GM18519 (cell line): Measurements from ENCODE around the gene CLIP4.
"Not testable (repeated sequence)": the region's sequence is repeated elsewhere in the genome, so short reads cannot be mapped to it uniquely, and the experiment has no call there.

Experiments
- ATAC-seq: cut with Tn5 transposase; IDR thresholded peaks from one replicate; pipeline ENCODE4 v1.9.1; 2021; ENCODE audit warnings: mild to moderate bottlenecking, moderate library complexity; ENCODE audit not compliant: unreplicated experiment, low FRiP score

The CLIP4 gene, protein sequence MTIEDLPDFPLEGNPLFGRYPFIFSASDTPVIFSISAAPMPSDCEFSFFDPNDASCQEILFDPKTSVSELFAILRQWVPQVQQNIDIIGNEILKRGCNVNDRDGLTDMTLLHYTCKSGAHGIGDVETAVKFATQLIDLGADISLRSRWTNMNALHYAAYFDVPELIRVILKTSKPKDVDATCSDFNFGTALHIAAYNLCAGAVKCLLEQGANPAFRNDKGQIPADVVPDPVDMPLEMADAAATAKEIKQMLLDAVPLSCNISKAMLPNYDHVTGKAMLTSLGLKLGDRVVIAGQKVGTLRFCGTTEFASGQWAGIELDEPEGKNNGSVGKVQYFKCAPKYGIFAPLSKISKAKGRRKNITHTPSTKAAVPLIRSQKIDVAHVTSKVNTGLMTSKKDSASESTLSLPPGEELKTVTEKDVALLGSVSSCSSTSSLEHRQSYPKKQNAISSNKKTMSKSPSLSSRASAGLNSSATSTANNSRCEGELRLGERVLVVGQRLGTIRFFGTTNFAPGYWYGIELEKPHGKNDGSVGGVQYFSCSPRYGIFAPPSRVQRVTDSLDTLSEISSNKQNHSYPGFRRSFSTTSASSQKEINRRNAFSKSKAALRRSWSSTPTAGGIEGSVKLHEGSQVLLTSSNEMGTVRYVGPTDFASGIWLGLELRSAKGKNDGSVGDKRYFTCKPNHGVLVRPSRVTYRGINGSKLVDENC

DNA sequence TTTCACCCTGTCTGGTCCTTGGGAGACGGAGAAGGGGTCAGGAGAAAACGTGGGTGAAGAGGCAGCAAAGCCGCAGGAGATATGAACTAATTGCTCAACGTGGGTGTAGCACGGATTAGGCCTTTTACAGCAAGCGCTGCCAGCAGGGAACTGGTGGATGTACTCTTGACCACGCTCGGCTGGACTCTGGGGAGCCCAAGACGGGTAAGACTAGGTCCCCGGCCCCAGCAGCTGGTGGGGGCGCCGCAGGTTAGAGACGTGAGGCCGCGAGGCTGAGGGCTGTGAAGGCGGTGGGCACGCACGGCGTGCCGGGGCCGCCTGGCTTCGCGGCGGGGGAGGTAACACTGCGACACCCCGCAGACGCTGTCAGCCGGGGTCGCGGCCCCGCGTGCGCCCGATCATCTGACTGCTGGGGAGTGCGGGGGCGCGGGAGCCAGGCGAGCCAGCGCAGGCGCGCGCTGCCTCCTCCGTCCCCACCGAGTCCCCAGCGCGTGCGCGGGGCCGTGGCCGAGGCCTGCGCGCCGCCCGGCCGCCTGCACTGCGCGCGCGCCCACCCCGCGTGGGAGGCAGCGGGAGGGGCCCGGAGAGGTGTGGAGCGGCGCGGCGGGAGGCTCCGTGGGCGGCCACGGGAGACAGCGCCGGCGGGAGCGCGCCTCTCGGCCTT, at the start of gene CLIP4:
Gene CLIP4 (plus strand): TSS at position 470 of the 664 bp plus-strand sequence. CDS start 5,974 bp downstream, outside the sequence.
- ATAC-seq, result peak; percentile 33

DNA sequence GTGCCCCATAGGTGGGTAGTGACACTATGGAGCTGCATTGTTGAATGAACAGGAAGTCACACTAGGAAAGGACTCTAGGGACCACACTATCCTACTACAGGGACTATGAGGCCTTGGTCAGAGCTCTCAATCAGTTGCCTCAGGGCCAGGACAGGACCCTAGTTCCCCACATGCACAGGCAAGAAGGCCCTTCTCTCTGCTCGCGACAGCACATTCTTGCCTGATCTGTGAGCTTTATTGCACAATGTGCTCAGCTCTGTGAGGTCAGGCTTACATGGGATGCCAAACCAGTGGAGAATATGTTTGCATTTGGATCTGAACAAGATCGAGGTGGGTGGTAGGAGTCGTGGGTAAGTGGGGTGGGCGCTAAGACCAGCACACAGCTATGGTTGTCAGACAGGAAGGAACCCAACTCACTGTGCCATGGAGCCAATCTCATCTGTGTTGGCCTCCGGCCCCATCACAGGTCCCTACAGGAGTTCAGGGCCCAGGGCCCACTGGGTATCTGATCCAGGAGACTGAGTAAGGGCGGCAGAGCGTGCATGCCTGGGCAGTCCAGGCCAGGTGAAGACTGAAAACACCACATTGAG, 48.8 kb upstream of the CLIP4 start:
- ATAC-seq, result no peak

DNA sequence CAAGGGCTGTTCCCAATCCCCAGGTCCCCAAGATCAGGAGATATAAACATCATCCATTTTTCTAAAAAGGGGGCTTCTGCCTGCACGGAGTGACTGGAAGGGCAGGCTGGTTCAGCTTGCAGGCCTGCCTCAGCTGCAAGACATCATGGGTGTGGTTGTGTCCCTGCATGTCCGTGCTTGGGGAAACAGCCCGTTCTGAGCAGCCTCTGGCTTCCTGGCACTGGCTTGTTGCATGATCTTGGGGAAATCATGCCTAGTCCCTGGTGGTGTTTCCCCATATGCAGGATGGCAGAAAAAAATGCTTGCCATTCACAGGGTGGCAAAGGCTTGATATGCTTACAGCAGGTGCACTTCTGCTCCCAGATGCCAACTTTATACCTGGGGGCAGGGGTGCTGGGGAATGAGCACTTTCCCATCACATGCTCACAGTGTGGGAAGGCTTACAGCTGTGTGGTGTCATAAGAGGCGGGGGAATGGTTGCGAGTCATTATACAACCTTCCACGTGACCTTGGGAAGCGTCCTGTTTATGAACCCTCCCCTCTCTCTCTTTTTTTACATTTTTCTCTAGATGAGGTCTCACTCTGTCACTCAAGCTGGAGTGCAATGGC, 48.1 kb upstream of the CLIP4 start:
- no peak for ATAC-seq

DNA sequence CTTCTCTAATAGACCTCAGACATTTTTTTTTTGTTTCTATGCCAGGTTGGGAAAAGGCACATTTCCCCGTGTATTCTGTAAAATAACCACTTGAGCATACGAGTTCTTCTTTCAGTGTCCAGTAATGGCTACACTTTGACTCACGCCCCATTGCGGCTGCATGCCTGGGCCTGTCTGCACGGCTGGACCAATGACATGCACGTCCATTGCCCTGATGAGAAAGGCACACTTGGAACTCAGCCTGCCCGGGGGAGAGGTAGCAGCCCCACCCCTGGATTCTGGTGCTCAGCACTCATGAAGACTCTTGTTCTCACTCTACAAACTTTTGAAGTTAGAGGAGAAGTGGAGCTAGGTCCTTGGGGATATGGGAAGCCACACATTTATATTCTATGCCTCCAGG, 46.7 kb upstream of the CLIP4 start:
- ATAC-seq, result no peak

DNA sequence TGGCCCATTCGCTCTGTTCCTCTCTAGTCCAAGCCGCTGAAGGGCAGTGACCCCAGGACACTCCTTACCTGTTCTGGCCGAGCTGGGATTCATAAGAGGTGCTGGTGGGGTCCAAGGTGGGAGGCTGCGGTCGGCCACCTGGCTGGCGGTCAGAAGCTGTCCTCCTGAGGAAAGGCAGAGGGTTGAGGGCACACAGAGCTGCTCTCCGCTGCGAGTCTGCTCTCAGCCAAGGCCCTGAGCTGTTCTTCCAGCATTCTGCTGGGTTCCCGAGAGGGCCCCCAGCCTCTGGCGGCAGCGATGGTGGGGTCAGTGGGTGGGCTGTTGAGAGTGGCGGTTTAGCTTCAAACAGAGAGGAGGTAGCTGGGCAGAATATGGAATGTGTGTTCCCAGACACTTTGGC, 44.7 kb upstream of the CLIP4 start:
- no peak for ATAC-seq

DNA sequence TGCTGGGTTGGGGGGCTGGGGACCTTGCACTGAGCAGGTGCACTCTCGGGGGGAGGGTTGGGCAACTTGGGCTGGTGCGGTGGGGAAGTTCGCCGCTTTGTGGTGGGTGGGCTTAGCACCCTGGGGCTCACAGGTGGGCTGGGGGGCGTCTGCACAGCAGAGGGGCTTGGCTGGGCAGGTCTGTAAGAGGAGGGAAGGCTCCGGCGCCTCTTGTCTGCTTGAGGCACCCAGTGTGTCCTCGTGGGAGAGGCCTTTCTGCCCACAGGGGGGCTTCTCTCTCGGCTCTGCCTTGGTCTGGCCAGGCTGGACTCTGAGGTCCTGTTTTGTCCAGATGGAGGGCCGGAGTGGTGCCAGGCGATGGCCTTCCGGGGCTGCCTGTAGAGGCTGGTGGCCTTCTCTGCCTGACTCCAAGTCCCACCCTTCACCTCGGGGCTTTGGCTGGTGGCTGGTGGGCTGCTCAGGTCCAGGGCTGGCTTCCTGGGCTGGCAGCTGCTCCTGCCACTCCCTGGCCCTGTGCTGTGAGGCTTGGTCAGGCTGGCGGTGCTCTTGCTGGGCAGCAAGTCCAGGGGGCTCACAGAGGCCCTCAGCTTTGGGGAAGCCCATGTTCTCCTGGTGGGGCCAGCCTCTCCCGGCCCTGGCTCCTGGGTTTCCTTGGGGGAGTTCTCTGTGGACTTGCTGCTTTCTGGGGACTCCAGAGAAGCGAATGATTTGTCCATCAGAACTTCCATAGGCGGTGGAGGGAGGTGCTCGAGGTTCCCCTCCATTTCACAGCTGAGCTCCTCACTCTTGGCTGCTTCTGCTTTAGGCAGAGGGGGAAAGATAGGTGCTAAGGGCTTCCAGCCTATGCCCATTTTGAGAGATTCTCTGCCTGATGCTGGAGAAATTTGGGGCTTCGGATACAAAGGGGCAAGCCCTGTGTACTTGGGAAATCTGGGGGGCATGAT, 43.9 kb upstream of the CLIP4 start:
- no peak for ATAC-seq

DNA sequence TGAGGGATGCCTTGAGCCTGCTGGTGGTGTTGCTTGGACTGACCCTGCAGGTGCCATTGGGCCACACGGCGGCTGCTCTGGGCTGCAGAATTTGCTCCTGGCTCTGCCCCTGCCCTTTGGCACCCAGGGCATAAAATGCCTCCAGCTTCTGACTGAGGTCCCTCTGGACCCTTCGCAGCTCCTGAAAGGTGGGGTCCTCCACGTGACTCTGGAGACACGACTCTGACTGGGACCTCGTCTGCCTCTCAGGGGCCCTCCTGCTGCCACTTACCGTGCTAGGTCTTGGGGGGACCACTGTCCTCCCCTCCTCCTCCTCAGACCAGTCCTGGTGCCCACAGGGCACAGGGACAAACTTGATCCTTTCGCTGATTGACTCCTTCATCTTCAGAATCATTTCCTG, 43.0 kb upstream of the CLIP4 start:
- no peak for ATAC-seq

DNA sequence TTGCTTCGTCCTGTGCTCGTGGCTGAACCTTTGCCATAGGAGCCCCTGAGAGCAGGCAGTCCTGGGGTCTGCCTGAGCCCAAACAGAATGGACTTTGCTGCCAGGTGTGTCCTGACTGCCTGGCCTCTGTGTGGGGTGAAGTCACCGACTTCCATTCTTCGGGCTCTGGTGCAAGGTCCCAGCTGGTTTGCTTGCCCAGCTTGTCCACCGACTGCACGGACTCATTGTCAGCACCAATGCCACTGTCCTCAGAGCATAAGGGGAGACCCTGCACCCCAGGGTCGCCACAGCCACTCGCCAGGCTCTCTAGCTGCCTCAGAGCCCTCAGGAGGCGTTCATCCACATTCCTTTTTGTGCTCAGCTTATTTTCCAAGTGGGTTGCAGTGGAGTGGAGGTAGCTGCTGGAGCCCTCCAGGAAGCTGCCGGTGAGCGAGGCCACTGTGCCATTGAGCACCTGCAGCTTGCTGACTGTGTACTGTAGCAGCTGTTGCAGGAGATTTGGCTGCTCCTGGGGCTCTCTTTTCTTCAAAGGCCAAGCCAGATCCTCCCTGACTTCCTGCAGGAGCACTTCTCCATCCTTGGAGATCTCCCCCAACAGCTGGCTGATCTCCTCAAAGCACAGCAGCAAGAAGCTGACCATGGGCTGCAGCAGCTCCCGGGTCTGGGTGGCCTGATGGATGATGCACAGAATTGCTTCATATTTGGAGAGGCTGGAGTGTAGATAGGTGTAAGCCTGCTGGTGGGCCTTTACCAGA, 42.1 kb upstream of the CLIP4 start:
- no peak for ATAC-seq

DNA sequence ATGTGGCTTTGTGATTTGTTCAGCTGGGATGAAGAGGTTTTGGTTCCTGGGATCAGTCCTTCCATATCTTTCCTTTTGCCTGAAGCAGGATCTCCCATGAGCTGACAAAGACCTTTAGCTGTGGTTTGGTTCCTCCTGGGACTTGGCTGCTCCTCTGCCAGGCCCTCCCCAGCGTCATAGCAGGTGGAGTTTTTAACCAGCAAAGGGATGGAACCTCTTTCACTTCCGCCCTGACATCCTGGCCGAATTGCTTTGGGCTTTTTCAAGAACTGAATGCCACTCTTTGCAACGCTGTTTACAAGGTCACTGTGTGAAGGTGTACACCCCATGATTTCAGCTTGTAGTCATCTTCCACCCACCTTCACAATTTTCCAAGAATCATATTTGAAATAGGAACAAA, 41.3 kb upstream of the CLIP4 start:
- ATAC-seq, result no peak

DNA sequence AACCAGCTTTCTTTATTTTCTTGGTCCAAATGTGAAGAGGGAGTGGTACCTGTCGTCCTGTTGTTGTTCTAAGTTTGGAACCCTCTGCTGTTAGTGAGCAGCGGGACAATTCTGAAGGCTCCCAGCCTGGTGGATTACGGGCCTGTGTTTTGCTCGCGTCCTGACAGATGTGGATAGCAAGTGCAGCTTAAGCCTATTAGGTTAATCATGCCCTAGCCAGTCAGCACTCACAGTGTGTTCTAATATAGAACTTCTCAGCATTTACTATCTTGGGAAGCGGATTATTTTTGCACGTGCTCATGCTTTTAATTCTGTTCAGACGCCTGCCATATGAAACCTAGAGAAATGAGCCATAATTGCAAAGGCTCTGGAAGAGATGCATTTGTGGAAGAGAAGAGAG, 40.8 kb upstream of the CLIP4 start, which contains the start of gene PCARE:
Gene PCARE (minus strand): TSS at position 113 of the 400 bp plus-strand sequence. CDS start 262 bp downstream, outside the sequence.
- ATAC-seq, result no peak

DNA sequence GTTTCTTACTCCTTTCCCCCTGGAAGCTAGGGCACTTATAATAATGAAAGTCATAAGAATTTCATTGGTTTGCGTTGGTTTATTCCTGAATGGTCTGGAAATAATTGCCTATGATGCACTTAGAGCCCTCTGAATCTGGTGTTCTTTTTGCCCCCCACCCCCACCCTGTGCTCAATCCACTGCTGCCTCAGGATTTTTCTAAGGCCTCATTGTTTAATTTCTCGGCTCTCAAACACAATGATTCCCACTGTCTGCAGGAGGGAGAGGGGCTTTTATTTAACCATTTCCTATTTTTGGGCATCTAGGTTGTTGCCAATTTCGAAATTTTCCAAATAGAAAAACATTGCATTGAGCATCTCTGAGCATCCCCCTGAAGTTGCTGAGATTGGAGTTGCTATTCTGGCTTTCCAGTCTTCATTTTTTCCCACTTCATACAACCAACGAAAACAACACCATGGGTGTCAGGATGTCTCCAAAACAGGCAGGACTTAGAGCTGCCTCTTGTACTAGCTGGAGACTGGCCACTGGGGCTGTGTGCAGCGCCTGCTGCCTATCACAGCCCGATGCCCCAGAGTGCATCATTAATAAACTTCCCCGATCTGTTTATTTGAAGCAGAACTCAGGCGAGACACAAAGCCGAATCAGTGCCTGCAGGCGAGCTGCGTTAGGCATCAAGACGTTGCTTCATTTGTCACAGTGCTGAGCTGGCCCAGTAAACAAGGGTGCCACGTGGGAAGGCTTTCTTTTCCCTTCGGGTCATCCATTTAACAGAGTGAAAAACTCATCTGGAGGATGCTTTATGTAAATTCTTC, 39.1 kb upstream of the CLIP4 start:
- no peak for ATAC-seq

DNA sequence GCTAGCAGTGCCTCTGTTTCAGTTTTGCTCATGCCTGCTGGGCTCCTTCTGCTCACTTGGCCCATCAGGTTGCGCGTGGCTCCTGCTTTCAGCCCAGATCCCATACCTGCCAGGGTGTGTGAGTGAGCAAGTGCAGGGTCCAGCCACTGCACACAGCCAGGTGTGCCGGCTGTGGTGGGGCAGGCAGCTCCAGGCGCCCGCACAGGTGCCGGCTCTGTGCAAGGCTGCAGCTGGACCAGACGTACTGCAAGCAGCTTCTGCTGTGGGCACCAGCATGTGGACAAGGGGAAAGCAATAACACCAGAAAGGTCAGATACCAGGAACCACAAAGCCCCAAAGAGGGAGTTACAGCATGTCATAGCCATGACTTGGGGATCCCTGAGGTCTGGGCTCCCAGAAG, 35.3 kb upstream of the CLIP4 start:
- ATAC-seq, result no peak

DNA sequence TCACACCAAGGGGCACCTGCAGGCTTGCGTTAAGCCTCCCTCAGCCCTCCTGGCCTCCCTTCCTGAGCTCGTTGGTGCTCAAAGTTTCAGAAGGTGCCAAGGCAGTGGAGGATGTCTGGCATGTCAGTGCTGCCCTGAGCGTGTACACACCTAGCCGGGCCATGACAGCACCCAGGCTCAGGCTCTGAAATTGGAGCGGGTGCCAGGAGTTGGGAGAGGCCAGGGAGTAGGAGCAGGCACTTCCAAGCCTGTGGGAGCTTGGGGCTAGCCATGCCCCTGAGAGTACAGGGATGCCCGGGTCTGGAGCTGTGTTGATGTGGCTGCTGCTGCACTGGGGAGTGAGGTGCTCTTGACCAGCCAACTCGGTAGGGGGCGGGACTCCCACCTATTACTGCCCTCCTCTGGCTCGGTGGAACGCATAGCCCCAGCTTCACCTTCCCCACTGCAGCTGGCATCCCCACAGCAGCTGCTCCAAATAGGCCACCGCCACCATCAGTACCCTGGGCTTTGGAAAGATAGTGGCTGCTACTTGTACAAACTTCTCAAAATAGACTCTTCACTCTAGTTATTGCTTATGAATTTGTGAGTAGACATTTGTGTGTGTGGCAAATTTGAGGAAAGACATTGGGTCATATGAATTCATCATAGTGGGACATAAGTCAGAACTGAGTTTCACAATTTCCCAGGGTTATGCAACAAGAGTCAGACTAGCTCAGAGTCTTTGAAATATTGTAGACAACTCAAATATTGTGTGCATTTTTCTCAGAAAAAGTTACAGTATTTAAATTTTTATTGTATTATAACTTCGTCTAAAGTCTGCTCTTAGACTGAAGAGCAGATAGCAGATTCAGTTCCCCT, 34.1 kb upstream of the CLIP4 start:
- no peak for ATAC-seq

DNA sequence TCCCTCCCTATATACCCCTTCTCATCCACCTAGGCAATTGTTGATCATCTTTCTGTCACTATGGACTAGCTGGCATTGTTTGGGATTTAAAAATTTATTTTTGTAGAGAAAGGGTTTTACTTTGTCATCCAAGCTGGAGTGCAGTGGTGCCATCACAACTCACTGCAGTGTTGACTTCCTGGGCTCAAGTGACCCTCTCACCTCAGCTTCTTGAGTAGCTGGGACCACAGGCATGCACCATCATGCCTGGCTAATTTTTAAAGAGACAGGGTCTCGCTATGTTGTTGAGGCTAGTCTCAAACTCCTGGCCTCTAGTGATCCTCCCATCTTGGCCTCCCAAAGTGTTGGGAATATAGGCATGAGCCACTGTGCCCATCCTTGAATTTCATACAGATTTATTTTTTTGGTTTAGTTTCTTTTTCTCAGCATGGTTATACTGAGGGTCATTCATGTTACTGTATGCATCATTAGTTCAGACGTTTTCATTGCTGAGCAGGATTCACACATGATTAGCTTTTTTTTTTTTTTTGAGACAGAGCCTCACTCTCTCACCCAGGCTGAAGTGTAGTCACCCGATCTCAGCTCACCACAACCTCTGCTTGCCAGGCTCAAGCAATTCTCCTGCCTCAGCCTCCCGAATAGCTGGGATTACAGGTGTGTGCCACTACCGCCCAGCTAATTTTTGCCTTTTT, 32.3 kb upstream of the CLIP4 start:
- ATAC-seq, result no peak

DNA sequence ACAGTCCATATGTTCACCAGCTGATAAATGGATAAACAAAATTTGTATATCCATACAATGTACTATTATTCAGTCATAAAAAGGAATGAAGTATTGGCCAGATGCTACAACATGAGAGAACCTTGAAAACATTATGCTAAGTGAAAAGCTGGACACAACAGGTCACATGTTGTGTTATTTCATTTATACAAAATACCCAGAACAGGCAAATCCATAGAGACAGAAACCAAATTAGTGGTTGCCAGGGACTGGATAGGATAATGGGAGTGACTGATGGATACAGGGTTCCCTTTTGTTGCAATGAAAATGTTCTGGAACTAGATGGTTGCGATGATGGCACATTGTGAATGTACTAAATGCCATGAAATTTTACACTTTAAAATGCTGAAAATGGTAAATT, 30.7 kb upstream of the CLIP4 start:
- no peak for ATAC-seq

DNA sequence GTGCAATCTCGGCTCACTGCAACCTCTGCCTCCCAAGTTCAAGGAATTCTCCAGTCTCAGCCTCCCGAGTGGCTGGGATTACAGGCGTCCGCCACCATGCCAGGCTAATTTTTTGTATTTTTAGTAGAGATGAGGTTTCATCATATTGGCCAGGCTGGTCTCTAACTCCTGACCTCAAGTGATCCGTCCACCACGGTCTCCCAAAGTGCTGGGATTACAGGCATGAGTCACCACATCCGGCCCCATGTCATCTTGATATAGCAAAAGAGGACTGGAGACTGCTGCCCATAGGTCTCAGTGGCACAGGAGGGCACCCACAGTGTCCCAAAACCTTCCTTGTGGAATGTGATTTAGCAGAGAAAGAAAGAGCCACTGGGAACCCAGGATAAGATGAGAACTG, 24.9 kb upstream of the CLIP4 start:
- not testable (repeated sequence) for ATAC-seq
